Measurements from ENCODE around the gene CERS2.

Gene CERS2

DNA sequence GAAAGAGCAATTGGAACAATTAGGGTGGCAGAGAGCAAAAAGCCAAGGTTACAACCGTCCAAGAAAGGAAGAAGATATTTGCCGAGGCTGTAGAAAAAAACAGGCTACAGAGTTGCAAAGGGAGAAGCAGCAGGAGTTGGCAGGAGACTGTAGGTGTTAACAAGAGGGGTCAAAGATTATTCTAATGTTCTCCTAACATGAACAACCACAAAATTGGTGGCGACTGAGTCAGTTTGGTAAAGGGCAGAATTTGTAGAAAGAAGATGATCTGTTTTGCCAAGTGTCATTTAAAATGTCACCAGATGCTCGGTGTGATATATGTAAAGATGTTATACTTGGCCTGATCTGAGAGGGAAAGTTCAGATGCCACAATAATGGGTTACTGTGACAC is 33.2 kb upstream of the CERS2 start:
- peaks cover 0 to 2% (median 0%) of the 10 kb centered on the region in 5 donors for H3K36me3 ChIP-seq (ENCODE audit: control insufficient read depth in 5 of 5, insufficient read depth in 5 of 5, low read length in 5 of 5)
- peak overlapping the region; percentile 95 for H3K27ac ChIP-seq (ENCODE audit: low read depth, low read length)
- H3K9me3 ChIP-seq (ENCODE audit: control insufficient read depth in 5 of 5, low read length in 5 of 5): no peaks in the 10 kb centered on the region
- H3K4me3 ChIP-seq (ENCODE audit: low read depth in 1 of 5, low read length in 5 of 5): peak overlapping the region; percentile 59 to 99 (median 97)
- peaks cover 7 to 69% (median 65%) of the 10 kb centered on the region in 5 donors for H3K4me1 ChIP-seq (ENCODE audit: control insufficient read depth in 5 of 5, insufficient read depth in 5 of 5, low read length in 5 of 5)
- no peaks in the 10 kb centered on the region for H3K27me3 ChIP-seq (ENCODE audit: control insufficient read depth in 5 of 5, insufficient read depth in 4 of 5, low read length in 5 of 5)
- peak overlapping the region; percentile 30 to 86 (median 66) for H3K9ac ChIP-seq (ENCODE audit: low read length in 5 of 5)

DNA sequence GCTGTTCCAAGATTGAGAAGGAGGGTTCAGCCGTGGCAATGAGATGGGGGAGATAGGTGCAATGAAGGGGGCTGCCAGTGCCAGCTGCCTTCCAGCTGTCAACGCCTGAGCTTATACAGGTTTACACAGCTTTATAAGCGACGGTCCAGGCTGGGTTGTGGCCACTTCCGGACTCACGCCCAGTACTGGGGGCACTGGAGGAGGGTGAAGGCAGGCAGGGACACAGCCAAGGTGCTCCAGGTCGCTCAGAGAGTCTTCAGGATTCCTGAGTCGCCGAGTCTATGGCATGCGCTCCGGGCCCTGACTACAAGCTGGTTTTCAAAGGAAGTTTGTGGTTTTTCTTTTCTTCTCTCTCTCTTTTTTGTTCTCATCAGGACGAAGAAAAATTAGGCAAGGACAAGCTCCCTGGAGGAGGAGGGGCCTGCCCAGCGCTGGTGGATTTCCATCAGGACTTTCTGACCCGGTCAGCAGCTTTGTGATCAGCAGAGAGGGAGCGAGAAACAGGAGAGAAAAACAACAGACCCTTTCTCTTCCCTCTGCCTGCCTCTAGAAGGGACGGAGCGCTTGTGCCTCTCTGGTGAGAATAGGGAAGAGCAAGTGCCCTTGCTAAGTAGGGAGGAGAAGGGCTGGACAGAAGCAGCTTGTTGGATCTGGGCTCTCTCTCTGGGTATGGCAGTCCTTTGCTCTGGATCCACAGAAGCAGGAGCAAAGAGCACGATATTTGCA is 31.9 kb upstream of the CERS2 start, which contains the start of gene MINDY1:
Gene MINDY1 (minus strand): TSS at position 576 of the 726 bp plus-strand sequence. CDS start 4,285 bp downstream, outside the sequence.
- no peaks in the 10 kb centered on the region for H3K27me3 ChIP-seq (ENCODE audit: control insufficient read depth in 5 of 5, insufficient read depth in 4 of 5, low read length in 5 of 5)
- peak within 1 kb of the TSS; percentile 95 for H3K27ac ChIP-seq (ENCODE audit: low read depth, low read length)
- H3K9ac ChIP-seq (ENCODE audit: low read length in 5 of 5): peak within 1 kb of the TSS; percentile 82 to 96 (median 93)
- peaks cover 7 to 75% (median 64%) of the 10 kb centered on the region in 5 donors for H3K4me1 ChIP-seq (ENCODE audit: control insufficient read depth in 5 of 5, insufficient read depth in 5 of 5, low read length in 5 of 5)
- H3K4me3 ChIP-seq (ENCODE audit: low read depth in 1 of 5, low read length in 5 of 5): peak within 1 kb of the TSS; percentile 88 to 99 (median 97)
- H3K36me3 ChIP-seq (ENCODE audit: control insufficient read depth in 5 of 5, insufficient read depth in 5 of 5, low read length in 5 of 5): peaks cover 0 to 13% (median 11%) of the 10 kb centered on the region in 5 donors
- H3K9me3 ChIP-seq (ENCODE audit: control insufficient read depth in 5 of 5, low read length in 5 of 5): no peaks in the 10 kb centered on the region

DNA sequence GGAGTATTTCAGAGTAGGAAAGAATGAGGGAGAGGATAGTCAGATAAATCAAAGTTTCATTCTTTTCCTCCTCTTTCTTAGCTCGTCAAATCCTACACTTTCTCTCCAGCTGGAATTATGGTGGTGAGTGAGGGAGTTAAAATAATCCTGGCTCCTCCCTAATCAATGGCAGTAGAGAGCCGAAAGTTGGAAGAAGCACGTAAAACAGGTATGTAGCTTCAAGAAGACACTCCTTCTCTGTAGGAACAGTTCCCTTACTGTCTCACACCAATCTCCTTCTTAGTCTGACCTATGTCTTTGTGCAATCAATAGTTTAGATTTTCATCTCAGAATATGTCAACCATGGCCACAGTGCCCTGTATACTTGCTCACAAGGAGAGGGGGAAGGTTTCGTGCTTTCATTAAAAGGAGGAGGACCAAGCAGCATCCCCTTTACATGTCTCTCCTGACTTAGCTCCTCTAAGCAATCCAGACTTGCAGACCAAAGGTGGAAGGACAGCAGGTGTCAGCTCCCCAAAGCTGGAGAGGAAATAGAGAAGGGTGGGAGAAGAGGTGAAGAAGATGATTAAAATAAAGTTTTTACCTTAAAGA is 31.2 kb upstream of the CERS2 start:
- no peaks in the 10 kb centered on the region for H3K27me3 ChIP-seq (ENCODE audit: control insufficient read depth in 5 of 5, insufficient read depth in 4 of 5, low read length in 5 of 5)
- peak overlapping the region; percentile 95 for H3K27ac ChIP-seq (ENCODE audit: low read depth, low read length)
- peaks cover 0 to 19% (median 13%) of the 10 kb centered on the region in 5 donors for H3K36me3 ChIP-seq (ENCODE audit: control insufficient read depth in 5 of 5, insufficient read depth in 5 of 5, low read length in 5 of 5)
- peaks cover 7 to 78% (median 64%) of the 10 kb centered on the region in 5 donors for H3K4me1 ChIP-seq (ENCODE audit: control insufficient read depth in 5 of 5, insufficient read depth in 5 of 5, low read length in 5 of 5)
- H3K9me3 ChIP-seq (ENCODE audit: control insufficient read depth in 5 of 5, low read length in 5 of 5): no peaks in the 10 kb centered on the region
- peak overlapping the region; percentile 79 to 97 (median 88) for H3K4me3 ChIP-seq (ENCODE audit: low read depth in 1 of 5, low read length in 5 of 5)
- peak overlapping the region; percentile 82 to 96 (median 93) for H3K9ac ChIP-seq (ENCODE audit: low read length in 5 of 5)

DNA sequence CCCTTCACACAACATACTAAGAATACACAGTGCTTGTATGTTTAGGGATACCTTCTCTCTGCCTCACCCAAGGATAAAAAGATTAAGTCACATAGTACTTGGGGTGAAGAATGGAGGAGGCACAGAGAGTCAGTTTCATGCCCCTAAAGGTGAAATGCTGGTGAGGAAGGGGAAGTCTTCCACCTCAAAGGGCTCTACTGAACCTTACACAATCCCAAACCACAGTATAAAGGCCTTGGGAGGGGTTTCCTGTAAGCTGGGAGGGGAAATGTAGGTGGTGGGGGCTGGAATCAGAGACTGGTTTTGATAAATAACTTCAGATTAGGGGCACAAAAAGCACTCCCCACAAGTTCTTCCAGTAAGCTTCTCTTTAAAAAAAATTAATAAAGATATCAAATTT is 28.5 kb upstream of the CERS2 start:
- H3K4me1 ChIP-seq (ENCODE audit: control insufficient read depth in 5 of 5, insufficient read depth in 5 of 5, low read length in 5 of 5): peaks cover 6 to 61% (median 53%) of the 10 kb centered on the region in 5 donors
- H3K9ac ChIP-seq (ENCODE audit: low read length in 5 of 5): peak overlapping the region in 3 of 5 donors; percentile 31 to 49 (median 38)
- H3K36me3 ChIP-seq (ENCODE audit: control insufficient read depth in 5 of 5, insufficient read depth in 5 of 5, low read length in 5 of 5): peaks cover 0 to 42% (median 28%) of the 10 kb centered on the region in 5 donors
- H3K4me3 ChIP-seq (ENCODE audit: low read depth in 1 of 5, low read length in 5 of 5): peak overlapping the region in 2 of 5 donors; percentile 4 to 19
- no peaks in the 10 kb centered on the region for H3K9me3 ChIP-seq (ENCODE audit: control insufficient read depth in 5 of 5, low read length in 5 of 5)
- H3K27me3 ChIP-seq (ENCODE audit: control insufficient read depth in 5 of 5, insufficient read depth in 4 of 5, low read length in 5 of 5): no peaks in the 10 kb centered on the region
- H3K27ac ChIP-seq (ENCODE audit: low read depth, low read length): no peak overlapping the region

DNA sequence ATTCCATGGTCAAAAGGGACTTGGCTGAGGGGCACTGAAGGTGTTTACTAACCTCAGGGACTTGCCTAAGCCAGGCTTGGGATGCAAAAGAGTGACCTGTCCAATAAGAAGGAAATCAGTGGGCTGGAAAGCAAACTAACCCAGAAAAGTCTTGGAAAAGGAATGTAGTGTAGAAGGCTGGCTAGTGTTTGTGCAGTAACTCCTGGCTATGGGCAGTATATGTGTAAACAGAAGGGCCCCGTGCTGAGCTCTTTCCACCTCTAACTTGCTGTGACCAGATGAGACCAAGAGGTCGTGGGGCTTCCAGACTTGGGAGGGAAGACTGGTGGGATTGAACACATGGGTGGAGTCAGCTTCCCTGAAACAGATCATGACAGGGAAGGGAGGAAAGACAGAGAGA is 28.0 kb upstream of the CERS2 start:
- Histone ChIP-seq H3K9me3 (ENCODE audit: control insufficient read depth in 5 of 5, low read length in 5 of 5) (no peaks in the 10 kb centered on the region), H3K36me3 (ENCODE audit: control insufficient read depth in 5 of 5, insufficient read depth in 5 of 5, low read length in 5 of 5) (peaks cover 0 to 47% (median 33%) of the 10 kb centered on the region in 5 donors), H3K9ac (ENCODE audit: low read length in 5 of 5) (peak overlapping the region in 2 of 5 donors; percentile 31), H3K4me3 (ENCODE audit: low read depth in 1 of 5, low read length in 5 of 5) (no peak overlapping the region), H3K27ac (ENCODE audit: low read depth, low read length) (no peak overlapping the region), H3K27me3 (ENCODE audit: control insufficient read depth in 5 of 5, insufficient read depth in 4 of 5, low read length in 5 of 5) (no peaks in the 10 kb centered on the region), H3K4me1 (ENCODE audit: control insufficient read depth in 5 of 5, insufficient read depth in 5 of 5, low read length in 5 of 5) (peaks cover 1 to 57% (median 49%) of the 10 kb centered on the region in 5 donors)

DNA sequence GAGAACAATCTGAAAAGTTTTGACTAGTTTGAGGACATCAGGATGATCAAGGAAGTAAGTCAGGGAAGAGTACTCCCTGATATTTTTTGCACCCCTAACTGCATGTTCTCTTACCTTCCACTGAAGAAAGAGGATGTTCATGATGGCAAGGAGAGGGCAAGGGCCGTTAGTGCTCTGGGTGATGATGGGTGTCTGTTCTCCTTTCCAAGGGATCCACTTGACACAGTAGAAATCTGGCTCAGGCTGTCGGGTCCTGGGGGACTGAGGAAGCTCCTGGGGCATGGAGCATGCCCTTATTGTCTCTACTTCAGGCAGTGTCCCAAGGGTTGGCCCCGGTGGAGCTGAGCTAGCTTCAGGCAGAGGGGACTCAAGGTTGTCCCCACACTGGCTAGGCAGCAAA is 27.4 kb upstream of the CERS2 start:
- Histone ChIP-seq H3K4me3 (ENCODE audit: low read depth in 1 of 5, low read length in 5 of 5) (no peak overlapping the region), H3K36me3 (ENCODE audit: control insufficient read depth in 5 of 5, insufficient read depth in 5 of 5, low read length in 5 of 5) (peaks cover 0 to 53% (median 39%) of the 10 kb centered on the region in 5 donors), H3K4me1 (ENCODE audit: control insufficient read depth in 5 of 5, insufficient read depth in 5 of 5, low read length in 5 of 5) (peaks cover 0 to 51% (median 43%) of the 10 kb centered on the region in 5 donors), H3K27me3 (ENCODE audit: control insufficient read depth in 5 of 5, insufficient read depth in 4 of 5, low read length in 5 of 5) (no peaks in the 10 kb centered on the region), H3K9me3 (ENCODE audit: control insufficient read depth in 5 of 5, low read length in 5 of 5) (no peaks in the 10 kb centered on the region), H3K9ac (ENCODE audit: low read length in 5 of 5) (peak overlapping the region in 1 of 5 donors; percentile 31), H3K27ac (ENCODE audit: low read depth, low read length) (no peak overlapping the region)

DNA sequence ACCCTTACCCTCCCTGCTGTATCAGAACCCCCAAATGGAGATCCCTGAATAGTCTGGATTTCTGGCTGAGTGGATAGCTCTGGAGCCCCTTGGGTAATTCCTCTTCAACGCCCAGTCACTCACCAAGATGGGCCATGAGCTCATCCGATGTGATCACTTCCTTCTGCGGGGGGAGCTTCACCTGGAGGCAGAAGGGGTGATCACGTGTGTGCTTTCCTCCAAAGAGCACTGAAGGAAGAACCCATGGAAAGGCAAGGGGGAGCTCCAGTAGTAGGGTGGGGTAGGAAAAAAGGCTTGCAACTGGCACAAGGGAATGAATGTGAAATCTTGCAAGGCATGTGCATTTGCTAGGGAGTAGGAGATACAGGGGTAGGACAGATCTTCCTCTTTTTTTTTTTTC is 27.0 kb upstream of the CERS2 start:
- peaks cover 0 to 57% (median 42%) of the 10 kb centered on the region in 5 donors for H3K36me3 ChIP-seq (ENCODE audit: control insufficient read depth in 5 of 5, insufficient read depth in 5 of 5, low read length in 5 of 5)
- H3K27me3 ChIP-seq (ENCODE audit: control insufficient read depth in 5 of 5, insufficient read depth in 4 of 5, low read length in 5 of 5): no peaks in the 10 kb centered on the region
- H3K4me1 ChIP-seq (ENCODE audit: control insufficient read depth in 5 of 5, insufficient read depth in 5 of 5, low read length in 5 of 5): peaks cover 0 to 49% (median 40%) of the 10 kb centered on the region in 5 donors
- no peak overlapping the region for H3K27ac ChIP-seq (ENCODE audit: low read depth, low read length)
- peak overlapping the region in 2 of 5 donors; percentile 6 to 25 for H3K9ac ChIP-seq (ENCODE audit: low read length in 5 of 5)
- H3K4me3 ChIP-seq (ENCODE audit: low read depth in 1 of 5, low read length in 5 of 5): no peak overlapping the region
- no peaks in the 10 kb centered on the region for H3K9me3 ChIP-seq (ENCODE audit: control insufficient read depth in 5 of 5, low read length in 5 of 5)

DNA sequence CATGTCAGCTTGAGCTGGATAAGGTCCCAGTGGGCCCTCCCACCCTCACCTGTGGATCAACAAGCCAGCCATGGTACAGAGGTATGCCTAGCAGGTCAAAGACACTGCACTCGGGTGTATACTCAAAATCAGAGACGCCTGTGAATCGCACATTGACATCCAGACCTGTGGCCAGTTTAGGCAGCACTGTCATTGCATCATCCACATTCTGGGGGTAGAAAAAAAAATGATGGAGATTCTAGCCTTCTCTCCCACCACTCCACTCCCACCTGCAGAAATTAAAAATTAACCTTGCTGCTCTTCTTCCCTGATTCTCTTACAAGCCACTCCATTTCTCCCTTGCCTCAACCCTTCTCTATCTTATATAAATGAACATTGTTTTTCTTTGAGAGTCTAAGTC is 25.8 kb upstream of the CERS2 start:
- Histone ChIP-seq H3K4me3 (ENCODE audit: low read depth in 1 of 5, low read length in 5 of 5) (no peak overlapping the region), H3K9ac (ENCODE audit: low read length in 5 of 5) (no peak overlapping the region), H3K9me3 (ENCODE audit: control insufficient read depth in 5 of 5, low read length in 5 of 5) (no peaks in the 10 kb centered on the region), H3K27me3 (ENCODE audit: control insufficient read depth in 5 of 5, insufficient read depth in 4 of 5, low read length in 5 of 5) (no peaks in the 10 kb centered on the region), H3K27ac (ENCODE audit: low read depth, low read length) (no peak overlapping the region), H3K36me3 (ENCODE audit: control insufficient read depth in 5 of 5, insufficient read depth in 5 of 5, low read length in 5 of 5) (peaks cover 0 to 57% (median 42%) of the 10 kb centered on the region in 5 donors), H3K4me1 (ENCODE audit: control insufficient read depth in 5 of 5, insufficient read depth in 5 of 5, low read length in 5 of 5) (peaks cover 5 to 42% (median 34%) of the 10 kb centered on the region in 5 donors)

DNA sequence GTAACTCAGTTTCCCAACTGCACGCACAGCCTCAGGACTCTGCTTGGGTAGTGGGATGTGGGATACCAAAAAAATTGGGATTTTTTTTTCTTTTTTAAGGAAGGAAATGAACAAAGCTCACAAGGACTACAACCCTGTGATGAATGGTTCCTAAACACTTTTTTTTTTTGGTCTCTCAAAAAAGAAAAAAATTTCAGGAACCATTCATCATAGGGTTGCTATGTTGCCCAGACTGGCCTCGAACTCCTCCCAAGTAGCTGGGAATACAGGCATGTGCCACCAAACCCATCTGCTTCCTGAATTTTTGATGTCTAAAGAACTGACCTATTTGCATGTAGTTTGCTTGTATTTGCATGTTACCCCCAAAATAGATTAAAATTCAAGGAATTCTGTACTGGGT is 25.3 kb upstream of the CERS2 start:
- Histone ChIP-seq H3K9me3 (ENCODE audit: control insufficient read depth in 5 of 5, low read length in 5 of 5) (no peaks in the 10 kb centered on the region), H3K4me1 (ENCODE audit: control insufficient read depth in 5 of 5, insufficient read depth in 5 of 5, low read length in 5 of 5) (peaks cover 5 to 39% (median 31%) of the 10 kb centered on the region in 5 donors)

More for the DNA sequence above, 25.3 kb upstream of the CERS2 start:
- Histone ChIP-seq H3K4me3 (ENCODE audit: low read depth in 1 of 5, low read length in 5 of 5) (no peak overlapping the region), H3K27me3 (ENCODE audit: control insufficient read depth in 5 of 5, insufficient read depth in 4 of 5, low read length in 5 of 5) (no peaks in the 10 kb centered on the region), H3K27ac (ENCODE audit: low read depth, low read length) (no peak overlapping the region), H3K36me3 (ENCODE audit: control insufficient read depth in 5 of 5, insufficient read depth in 5 of 5, low read length in 5 of 5) (peaks cover 0 to 57% (median 42%) of the 10 kb centered on the region in 5 donors), H3K9ac (ENCODE audit: low read length in 5 of 5) (no peak overlapping the region)
